Pulmonary artery endothelial cell (primary cell): Measurements from ENCODE around the gene PACS2. TPM values are rescaled to one million over a fixed set of nuclear protein-coding genes. Genes with fewer than 3 reads are reported as not detected.

Experiments used
- DNase-seq: peaks from one replicate; pipeline ENCODE4 v3.0.0-alpha.2; 2011; ENCODE audit warnings: low read depth, low spot score
- total RNA-seq: library from RNA; depleted of rRNA; stranded (reverse); fragments of >200 nt; gene quantifications from 2 replicates; pipeline ENCODE4 v1.2.3, GENCODE V29; 2014

PACS2 gene
- total RNA-seq, 1 donor from 2014 or later: 52.6 TPM

DNA sequence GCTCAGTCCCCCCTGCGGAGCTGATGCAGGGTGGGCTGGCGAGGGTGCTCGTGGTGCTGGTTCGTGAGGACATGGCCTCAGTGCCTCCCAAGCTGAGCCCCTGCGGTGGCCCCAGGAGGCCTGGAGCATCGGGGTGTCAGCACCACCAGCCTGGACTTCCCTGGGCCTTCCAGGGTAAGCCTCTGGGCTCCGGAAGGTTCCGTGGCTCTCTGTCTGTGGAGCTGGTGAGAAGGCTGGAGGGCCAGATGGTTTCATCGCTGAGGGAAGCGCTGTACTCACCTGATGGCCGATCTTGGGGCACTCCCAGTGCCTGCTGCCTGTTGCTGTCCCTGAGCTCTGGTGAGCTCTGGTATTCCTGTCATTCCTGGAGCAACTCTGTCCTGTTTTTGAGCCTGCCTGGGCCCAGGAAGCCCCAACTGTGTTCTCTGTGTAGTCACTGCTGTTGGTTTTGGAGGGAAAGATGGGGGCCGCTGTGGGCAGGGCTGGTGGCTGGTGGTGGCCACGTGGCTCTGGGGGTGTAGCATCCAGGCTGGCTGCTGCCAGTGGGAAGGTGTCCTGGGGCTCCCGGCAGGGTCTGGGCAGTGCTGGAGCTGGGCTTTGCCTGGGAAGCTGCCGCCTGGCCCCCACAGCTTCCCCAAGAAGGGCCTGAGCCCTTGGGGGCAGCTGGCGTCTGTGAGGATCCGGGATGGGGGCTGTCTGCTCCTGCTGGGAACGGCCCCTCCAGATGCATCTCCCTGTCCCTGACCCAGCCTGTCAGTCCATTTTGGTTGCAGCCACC lies 123.4 kb downstream of the PACS2 start:
- DNase-seq: no peak

DNA sequence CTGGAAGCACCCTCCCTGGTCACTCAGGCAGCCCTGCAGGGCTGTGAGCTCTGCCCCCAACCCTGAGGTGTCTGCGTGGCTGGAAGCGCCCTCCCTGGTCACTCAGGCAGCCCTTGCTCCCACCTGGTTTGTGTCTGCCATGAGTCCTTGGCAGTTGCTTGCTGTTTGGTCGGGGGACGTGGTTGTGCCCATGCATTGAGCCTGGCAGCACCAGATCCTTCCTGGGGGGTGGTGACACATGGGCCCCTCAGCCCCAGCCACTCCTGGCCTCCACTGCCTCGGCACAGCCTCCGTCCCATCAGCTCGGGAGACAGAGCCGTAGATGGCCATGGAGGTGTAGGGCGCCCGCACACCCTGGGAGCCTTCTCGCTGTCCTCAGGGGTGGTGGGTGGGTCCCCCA lies 124.6 kb downstream of the PACS2 start:
- DNase-seq: no peak

DNA sequence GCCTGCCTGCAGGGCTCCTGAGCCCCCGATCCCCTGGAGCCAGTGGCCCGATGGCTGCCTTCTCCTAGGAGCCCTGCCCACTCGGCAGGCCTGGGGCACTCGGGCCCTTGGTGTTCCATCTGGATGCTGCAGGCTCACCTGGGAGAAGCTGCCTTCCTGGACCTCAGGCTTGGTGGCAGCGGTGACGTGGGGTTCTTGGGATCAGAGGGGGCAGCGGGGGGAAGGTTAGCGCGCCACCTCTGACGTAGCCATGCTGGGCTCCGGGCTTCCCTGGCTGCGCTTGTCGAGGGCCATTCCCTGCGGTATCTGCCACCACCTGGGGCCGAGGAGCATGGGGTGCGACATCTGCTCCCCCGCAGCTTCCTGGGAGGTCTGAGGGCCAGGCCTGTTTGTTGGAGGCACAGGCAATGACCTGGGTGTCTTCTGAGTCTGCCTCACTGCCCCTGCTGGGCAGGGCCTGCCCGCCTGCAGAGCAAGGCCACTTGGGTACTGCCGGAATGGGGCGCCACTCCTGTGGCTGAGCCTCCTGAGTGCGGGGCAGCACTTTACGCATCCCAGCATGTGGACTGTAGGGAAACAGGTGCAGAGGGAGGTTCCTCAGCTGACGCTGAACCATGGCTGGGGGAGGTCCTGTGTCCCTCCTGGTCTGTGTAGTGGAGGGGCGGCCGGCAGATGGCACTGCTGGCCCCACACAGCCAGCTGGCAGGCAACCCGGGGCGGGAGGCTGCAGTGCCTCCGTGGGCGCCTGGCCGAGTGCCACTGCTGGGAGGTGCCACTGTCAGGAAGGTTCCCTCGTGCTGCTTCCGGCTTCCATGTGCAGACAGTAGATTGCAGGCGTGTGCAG lies 125.4 kb downstream of the PACS2 start:
- DNase-seq: peak; percentile 33

DNA sequence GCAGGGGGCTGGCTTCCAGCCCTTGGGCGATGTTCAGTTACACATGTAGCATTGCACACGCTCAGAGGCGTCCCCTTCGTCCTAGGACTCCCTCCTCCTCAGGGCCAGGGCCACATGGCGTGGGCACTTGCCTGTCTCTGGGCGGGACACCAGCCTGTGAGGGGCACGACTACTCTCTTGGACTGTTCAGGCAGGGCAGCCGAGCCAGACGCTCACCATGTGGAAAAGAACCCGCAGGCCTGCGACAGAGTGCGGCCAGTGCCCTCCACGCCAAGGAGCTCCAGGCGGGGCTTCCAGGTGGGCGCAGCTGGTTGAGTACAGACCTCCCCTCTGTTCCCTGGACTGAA lies 126.0 kb downstream of the PACS2 start:
- no peak for DNase-seq

DNA sequence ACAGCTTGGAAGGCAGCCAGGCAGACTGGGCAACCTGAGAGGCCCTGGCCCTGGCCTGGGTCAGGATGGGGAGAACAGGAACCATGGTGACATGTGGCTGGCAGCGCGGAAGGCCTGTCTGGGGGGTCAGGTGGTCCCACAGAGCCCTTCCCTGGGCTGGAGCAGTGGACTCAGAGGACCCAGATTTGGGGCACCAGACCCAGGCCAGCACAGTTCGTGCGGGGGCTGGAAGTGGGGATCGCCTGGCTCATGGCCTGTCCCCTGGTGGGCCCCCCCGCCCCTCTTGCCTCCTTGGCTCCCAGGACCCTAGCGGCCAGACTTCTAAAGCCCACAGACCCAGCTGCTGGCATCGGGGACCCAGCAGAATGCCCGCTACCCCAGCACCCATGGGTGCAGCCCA lies 126.4 kb downstream of the PACS2 start:
- DNase-seq: no peak

DNA sequence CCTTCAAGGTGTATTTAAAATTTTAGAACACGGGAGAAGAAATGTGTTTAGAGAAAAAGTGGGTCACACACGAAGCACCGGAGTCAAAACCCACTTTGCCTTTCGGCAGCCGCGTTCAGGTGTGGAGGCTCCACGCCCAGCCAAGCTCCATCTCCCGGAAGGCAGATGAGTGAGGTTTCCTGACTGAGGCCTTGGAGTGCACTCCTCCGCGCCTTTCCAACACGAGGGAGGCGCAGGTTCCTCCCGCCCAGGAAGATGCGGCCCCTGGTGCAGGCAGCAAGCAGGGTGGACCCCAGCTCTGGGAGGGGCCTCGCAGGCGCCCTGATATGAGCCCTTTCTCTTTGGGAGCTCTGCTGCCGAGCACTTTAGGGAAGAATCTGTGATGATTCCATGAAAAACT lies 127.6 kb downstream of the PACS2 start:
- DNase-seq: no peak

DNA sequence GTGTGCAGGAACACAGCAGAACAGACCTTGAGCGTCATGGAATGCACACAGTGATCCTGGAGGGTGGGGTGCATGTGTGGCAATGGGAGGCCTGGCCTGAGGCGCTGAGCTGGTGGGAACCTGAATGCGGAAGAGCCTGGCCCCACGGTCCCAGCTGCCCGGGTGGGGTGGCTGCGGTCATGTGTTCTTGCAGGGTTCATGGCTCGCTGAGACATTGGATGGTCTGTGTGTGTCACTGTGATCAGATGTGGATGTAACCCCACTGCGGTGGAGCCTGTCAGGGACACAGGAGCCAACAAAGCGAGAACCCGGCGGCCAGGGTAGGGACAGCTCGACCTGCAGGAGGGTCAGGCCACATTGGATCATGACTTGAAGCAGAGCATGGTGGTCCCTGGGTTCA lies 128.3 kb downstream of the PACS2 start:
- DNase-seq: no peak

DNA sequence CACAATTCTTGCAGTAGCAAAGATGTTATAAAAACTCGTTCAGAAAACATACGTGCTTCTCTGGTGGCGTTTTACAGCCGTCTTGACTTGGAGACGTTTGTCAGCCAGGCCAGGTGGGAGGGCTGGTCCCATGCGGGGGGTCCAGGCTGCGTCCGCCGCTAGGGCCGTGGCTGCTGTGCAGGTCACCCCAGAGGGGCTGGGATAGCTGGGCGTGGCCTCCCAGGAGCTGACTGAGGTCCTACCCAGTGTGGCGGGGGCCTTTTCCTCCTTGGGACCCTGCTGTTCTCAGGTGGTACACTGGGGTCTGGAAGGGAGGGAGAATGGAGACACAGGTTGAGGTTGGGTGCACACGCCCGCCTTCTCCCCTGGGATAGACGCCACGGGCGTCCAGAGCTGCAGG lies 130.3 kb downstream of the PACS2 start:
- DNase-seq: no peak

DNA sequence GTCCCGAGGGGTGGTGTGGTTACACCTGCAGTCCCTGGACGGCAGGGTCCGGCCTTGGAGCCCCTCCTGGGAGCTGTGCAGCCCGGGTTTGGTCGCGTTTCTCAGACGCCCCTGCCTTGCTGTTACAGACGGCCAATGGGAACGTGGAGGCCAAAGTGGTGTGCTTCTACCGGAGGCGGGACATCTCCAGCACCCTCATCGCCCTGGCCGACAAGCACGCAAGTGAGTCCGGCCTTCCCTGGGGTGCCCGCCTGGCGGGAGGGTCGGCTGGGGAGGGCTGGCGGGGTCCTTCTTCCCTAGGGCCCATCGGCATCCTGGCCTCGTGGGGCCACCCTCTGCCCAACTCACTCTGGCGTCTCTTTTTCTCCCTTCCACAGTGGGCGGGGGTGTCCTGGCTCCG lies 130.7 kb downstream of the PACS2 start:
- DNase-seq: no peak

DNA sequence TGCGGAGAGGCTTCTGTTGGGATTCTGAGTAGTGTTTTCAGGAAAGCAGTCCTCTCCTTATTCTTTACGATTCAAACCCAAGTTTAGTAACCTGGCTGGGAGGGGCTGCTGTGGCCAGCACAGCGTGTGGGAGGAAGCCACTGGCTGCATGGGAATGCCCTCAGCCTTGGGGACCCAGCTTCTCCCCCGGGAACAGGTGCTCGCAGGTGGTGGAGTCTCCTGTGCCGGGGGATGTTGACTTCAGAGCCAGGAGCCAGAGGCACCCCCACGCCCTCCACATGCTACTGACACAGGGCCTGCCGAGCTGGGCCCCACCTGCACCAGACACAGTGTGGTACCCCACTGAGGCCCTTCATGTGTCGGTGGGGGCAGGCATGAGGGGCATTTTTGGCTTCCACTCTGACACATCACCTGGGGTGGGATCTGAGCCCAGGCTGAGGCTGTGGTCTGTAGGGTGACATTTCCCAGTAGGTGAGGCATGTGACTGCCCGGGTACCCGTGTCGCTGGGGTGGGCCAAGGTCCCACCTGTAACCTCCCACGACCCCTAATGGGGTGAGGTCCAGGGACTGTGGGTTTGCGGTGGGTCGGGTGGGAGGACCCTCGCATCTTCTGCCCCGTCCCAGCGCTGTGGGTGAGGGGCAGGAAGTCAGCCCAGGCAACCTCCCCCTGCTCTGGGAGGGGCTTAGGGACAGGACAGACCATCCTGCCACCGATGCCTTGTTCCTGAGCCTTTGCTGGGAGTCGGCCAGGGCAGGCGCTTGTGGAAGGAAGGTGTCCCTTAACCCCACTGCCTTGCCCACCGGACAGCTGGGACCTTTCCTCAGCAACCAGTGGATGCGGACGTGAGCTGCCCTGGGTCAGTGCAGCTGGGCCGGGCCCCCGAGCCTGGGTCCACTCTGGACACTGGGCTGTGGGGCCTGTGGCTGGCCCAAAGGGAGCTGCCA lies 131.6 kb downstream of the PACS2 start:
- DNase-seq: no peak

DNA sequence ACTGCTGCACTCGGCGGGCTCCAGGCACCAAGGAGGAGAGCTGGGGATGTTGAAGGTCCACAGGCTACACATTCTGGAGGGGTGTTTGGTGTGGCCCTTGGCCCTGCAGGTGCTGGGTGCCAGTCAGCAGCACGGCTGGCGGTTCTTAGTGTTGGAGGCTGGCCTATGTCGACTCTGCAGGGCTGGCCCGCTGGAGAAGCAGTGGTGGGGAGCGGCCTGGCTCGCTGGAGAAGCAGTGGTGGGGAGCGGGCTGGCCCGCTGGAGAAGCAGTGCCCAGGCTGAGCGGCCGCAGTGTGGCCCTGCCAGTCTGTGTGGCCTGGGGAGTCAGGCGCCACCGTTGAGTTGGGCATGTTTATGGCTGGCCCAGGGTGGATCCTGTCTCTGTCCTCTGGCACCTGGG lies 132.4 kb downstream of the PACS2 start:
- DNase-seq: no peak

Other genes starting within 250 kb of the PACS2 start
- 0.07 TPM in 1 of 2 replicates, not detected in the other for gene GPR132, start 249.3 kb upstream of the PACS2 start, total RNA-seq
- gene JAG2, start 146.0 kb upstream of the PACS2 start, total RNA-seq: 46.9 and 49.9 TPM in 2 replicates
- 26.9 and 44.8 TPM in 2 replicates for gene NUDT14, start 133.4 kb upstream of the PACS2 start, total RNA-seq
- gene BTBD6, start 66.2 kb upstream of the PACS2 start, total RNA-seq: 53.8 and 90.8 TPM in 2 replicates
- 33.1 and 36.7 TPM in 2 replicates for gene BRF1, start 13.7 kb upstream of the PACS2 start, total RNA-seq
- 0.13 and 0.14 TPM in 2 replicates for gene TEX22, start 83.8 kb downstream of the PACS2 start, total RNA-seq
- 44.1 and 44.2 TPM in 2 replicates for gene MTA1, start 105.1 kb downstream of the PACS2 start, total RNA-seq
- gene CRIP2, start 160.1 kb downstream of the PACS2 start, total RNA-seq: 166 and 183 TPM in 2 replicates
- 0.46 and 1.4 TPM in 2 replicates for gene CRIP1, start 172.1 kb downstream of the PACS2 start, total RNA-seq
- 14.2 and 25.3 TPM in 2 replicates for gene TEDC1, start 176.5 kb downstream of the PACS2 start, total RNA-seq
- 8.4 and 15.6 TPM in 2 replicates for gene TMEM121, start 211.8 kb downstream of the PACS2 start, total RNA-seq